ENCODE measurements around the gene RBM34.

GRCh38 chr1:235156265-235156664 is 4.8 kb downstream of the RBM34 start:
- TF ChIP-seq CTCF (IDR thresholded peaks at IDR 0.05) (no peak), EP300 (IDR thresholded peaks at IDR 0.05) (no peak)
